ENCODE measurements around the gene MRPL14. TPM values are rescaled to one million over a fixed set of nuclear protein-coding genes. Genes with fewer than 3 reads are reported as not detected.
"Not testable (repeated sequence)": the region's sequence is repeated elsewhere in the genome, so short reads cannot be mapped to it uniquely, and the experiment has no call there.

The MRPL14 gene
- total and polyA plus RNA-seq, 10 of the 15 experiments (the other 5 are each of a cell fraction or from before 2014, with no cell fraction given): 80.5 to 294 (median 122) TPM

DNA sequence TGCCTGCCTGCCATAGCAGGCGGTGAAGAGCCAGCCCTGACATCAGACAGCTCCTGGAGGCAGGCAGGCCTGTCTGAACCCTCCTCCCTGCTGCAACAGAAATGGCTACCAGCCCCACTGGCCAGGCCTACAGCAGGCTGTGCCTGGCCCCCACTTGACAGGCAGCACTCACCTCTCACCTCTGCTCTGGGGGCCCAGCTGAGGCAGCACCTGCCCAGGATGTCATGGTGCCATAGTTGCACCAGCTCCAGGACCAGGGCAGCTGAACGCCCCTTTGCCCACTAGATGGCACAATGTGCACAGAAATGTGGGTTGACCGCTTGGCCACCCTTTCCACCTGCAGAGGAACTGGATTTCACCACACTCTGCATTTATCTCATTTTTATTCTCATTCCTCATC is 30.6 kb downstream of the MRPL14 start (continued):
- TF ChIP-seq, protein P1, sequence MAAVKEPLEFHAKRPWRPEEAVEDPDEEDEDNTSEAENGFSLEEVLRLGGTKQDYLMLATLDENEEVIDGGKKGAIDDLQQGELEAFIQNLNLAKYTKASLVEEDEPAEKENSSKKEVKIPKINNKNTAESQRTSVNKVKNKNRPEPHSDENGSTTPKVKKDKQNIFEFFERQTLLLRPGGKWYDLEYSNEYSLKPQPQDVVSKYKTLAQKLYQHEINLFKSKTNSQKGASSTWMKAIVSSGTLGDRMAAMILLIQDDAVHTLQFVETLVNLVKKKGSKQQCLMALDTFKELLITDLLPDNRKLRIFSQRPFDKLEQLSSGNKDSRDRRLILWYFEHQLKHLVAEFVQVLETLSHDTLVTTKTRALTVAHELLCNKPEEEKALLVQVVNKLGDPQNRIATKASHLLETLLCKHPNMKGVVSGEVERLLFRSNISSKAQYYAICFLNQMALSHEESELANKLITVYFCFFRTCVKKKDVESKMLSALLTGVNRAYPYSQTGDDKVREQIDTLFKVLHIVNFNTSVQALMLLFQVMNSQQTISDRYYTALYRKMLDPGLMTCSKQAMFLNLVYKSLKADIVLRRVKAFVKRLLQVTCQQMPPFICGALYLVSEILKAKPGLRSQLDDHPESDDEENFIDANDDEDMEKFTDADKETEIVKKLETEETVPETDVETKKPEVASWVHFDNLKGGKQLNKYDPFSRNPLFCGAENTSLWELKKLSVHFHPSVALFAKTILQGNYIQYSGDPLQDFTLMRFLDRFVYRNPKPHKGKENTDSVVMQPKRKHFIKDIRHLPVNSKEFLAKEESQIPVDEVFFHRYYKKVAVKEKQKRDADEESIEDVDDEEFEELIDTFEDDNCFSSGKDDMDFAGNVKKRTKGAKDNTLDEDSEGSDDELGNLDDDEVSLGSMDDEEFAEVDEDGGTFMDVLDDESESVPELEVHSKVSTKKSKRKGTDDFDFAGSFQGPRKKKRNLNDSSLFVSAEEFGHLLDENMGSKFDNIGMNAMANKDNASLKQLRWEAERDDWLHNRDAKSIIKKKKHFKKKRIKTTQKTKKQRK (IDR thresholded peaks at IDR 0.05; ENCODE audit: low read depth, low read length): no peak
- TF ChIP-seq IRF4 (IDR thresholded peaks at IDR 0.05; ENCODE audit: low read depth, low read length): no peak

DNA sequence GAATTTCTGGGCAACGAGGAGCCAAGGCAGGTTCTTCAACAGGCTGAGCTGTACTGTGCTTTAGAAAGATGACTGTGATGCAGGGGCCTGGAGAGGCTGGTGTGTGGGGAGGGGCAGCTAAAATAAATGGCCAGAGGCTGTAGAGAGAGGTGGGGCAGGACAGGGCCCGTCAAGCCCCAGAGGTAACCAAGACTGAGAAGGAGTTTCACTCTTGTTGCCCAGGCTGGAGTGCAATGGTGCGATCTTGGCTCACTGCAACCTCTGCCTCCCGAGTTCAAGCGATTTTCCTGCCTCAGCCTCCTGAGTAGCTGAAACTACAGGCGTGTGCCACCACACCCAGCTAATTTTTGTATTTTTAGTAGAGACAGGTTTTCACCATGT is 32.0 kb downstream of the MRPL14 start:
- H3K79me2 ChIP-seq (ENCODE audit: control insufficient read depth, insufficient read depth, low read length); in situ Hi-C loops (cut with MboI); FAIRE-seq; H2AFZ ChIP-seq (ENCODE audit: control insufficient read depth, low read depth, low read length); H3K9me3 ChIP-seq (replicated peaks; ENCODE audit: control insufficient read depth, insufficient read depth, low read length); H3K4me2 ChIP-seq (ENCODE audit: control insufficient read depth, insufficient read depth); H3K4me3 ChIP-seq; intact Hi-C loops (cut with micrococcal nuclease; ENCODE audit: unreplicated experiment); H3K27me3 ChIP-seq (replicated peaks in 1 of 2; ENCODE audit: control insufficient read depth in 2 of 2, insufficient read depth in 2 of 2, low read length in 1 of 2); POLR2A ChIA-PET; DNase-seq (ENCODE audit: low read depth, low spot score); H3K9ac ChIP-seq (ENCODE audit: control insufficient read depth, insufficient read depth, low read length); H3K36me3 ChIP-seq (ENCODE audit: control insufficient read depth in 2 of 2, insufficient read depth in 2 of 2, low read length in 1 of 2); H3K27ac ChIP-seq (ENCODE audit: control insufficient read depth, insufficient read depth); ATAC-seq; H3K4me1 ChIP-seq (ENCODE audit: control insufficient read depth, insufficient read depth, low read length); H4K20me1 ChIP-seq (ENCODE audit: control insufficient read depth, insufficient read depth); BruUV-seq (replicated peaks): not testable (repeated sequence)
- WGBS (ENCODE audit: insufficient coverage, insufficient replicate concordance, low lambda C conversion rate, missing lambda C conversion rate): 64% methylated on average over 6 of the region's 6 CpGs
- ChIA-PET RAD21 (ENCODE audit: unreplicated experiment) (interaction anchor here (1.8 to 2.4 kb wide), 2 partner anchors 54 to 58 kb away, joined by 9 to 10 read pairs; no protein-coding TSS in a partner anchor), SMC1A (ENCODE audit: uncharacterized antibody, unreplicated experiment) (interaction anchor here (0.7 to 2.2 kb wide), 7 partner anchors 15 to 387 kb away, joined by 3 to 8 read pairs (median 3); no protein-coding TSS in a partner anchor), CTCF (interaction anchor here (0.6 to 6.5 kb wide), 11 partner anchors 10 to 336 kb away, joined by 3 to 85 read pairs (median 4); no protein-coding TSS in a partner anchor)

Measured in GM12878 (cell line).